KMS-11 (cell line): ENCODE data around the gene PLOD3.

ENCODE experiments used
- H2AFZ ChIP-seq: fragments of 200-600 bp; sonication (generic); 2 replicates; pipeline ENCODE4 v1.6.1; 2016; ENCODE audit warnings: antibody characterized with exemption, mixed run types, low read depth
- H3K27ac ChIP-seq: fragments of 200-600 bp; sonication (generic); 2 replicates; pipeline ENCODE4 v1.6.1; 2016; ENCODE audit warnings: mild to moderate bottlenecking, mixed run types
- H3K27me3 ChIP-seq: fragments of 200-600 bp; sonication (generic); 2 replicates; pipeline ENCODE4 v1.6.1; 2017; ENCODE audit warnings: mild to moderate bottlenecking, low read depth, mixed run types, moderate library complexity; ENCODE audit not compliant: insufficient read depth
- H3K36me3 ChIP-seq: fragments of 200-600 bp; sonication (generic); 2 replicates; pipeline ENCODE4 v1.6.1; 2017; ENCODE audit warnings: mild to moderate bottlenecking, mixed run types; ENCODE audit not compliant: insufficient read depth
- H3K4me1 ChIP-seq: fragments of 200-600 bp; sonication (generic); 2 replicates; pipeline ENCODE4 v1.6.1; 2016; ENCODE audit warnings: mild to moderate bottlenecking, low read depth, mixed run types; ENCODE audit not compliant: poor library complexity, severe bottlenecking
- H3K4me2 ChIP-seq: fragments of 200-600 bp; sonication (generic); 2 replicates; pipeline ENCODE4 v1.7.0; 2016; ENCODE audit warnings: mild to moderate bottlenecking, mixed run types
- H3K4me3 ChIP-seq: fragments of 200-600 bp; sonication (generic); IDR thresholded peaks from 2 replicates; pipeline ENCODE4 v1.6.1; 2017; ENCODE audit warnings: low read depth, low read length, mixed read lengths; ENCODE audit not compliant: insufficient read depth
- H3K79me2 ChIP-seq: fragments of 200-600 bp; sonication (generic); 2 replicates; pipeline ENCODE4 v1.6.1; 2016; ENCODE audit warnings: low read depth, mixed run types; ENCODE audit not compliant: insufficient read depth
- H3K9ac ChIP-seq: fragments of 200-600 bp; sonication (generic); 2 replicates; pipeline ENCODE4 v1.6.1; 2016; ENCODE audit warnings: mild to moderate bottlenecking, mixed run types
- H4K20me1 ChIP-seq: fragments of 200-600 bp; sonication (generic); 2 replicates; pipeline ENCODE4 v1.6.1; 2016; ENCODE audit warnings: mild to moderate bottlenecking, mixed run types; ENCODE audit not compliant: insufficient read depth
- TF ChIP-seq, protein P1 (sequence below): fragments of 200-600 bp; sonication (generic); conservative IDR thresholded peaks from 2 replicates; pipeline ENCODE4 v1.6.1; 2017; ENCODE audit warnings: low read depth, mild to moderate bottlenecking, antibody characterized with exemption, low read length, moderate library complexity, mixed read lengths

The PLOD3 gene

GRCh38 chr7:101167645-101168411 is 49.6 kb downstream of the PLOD3 start:
- Histone ChIP-seq H3K79me2 (no peaks in the 10 kb centered on the region), H3K27ac (no peak overlapping the region), H3K36me3 (no peaks in the 10 kb centered on the region), H3K4me1 (peaks cover 18% of the 10 kb centered on the region), H2AFZ (no peak overlapping the region), H3K9ac (no peak overlapping the region), H3K4me3 (no peak overlapping the region), H4K20me1 (no peaks in the 10 kb centered on the region), H3K27me3 (peaks cover 73% of the 10 kb centered on the region), H3K4me2 (no peak overlapping the region)
- TF ChIP-seq, protein P1, sequence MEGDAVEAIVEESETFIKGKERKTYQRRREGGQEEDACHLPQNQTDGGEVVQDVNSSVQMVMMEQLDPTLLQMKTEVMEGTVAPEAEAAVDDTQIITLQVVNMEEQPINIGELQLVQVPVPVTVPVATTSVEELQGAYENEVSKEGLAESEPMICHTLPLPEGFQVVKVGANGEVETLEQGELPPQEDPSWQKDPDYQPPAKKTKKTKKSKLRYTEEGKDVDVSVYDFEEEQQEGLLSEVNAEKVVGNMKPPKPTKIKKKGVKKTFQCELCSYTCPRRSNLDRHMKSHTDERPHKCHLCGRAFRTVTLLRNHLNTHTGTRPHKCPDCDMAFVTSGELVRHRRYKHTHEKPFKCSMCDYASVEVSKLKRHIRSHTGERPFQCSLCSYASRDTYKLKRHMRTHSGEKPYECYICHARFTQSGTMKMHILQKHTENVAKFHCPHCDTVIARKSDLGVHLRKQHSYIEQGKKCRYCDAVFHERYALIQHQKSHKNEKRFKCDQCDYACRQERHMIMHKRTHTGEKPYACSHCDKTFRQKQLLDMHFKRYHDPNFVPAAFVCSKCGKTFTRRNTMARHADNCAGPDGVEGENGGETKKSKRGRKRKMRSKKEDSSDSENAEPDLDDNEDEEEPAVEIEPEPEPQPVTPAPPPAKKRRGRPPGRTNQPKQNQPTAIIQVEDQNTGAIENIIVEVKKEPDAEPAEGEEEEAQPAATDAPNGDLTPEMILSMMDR = no peak

GRCh38 chr7:101166909-101167644 is 50.3 kb downstream of the PLOD3 start:
- Histone ChIP-seq H3K4me1 (peaks cover 18% of the 10 kb centered on the region), H3K79me2 (no peaks in the 10 kb centered on the region), H3K36me3 (no peaks in the 10 kb centered on the region), H2AFZ (no peak overlapping the region), H3K27ac (no peak overlapping the region), H3K9ac (no peak overlapping the region), H3K4me3 (no peak overlapping the region), H3K27me3 (peaks cover 69% of the 10 kb centered on the region), H3K4me2 (no peak overlapping the region), H4K20me1 (no peaks in the 10 kb centered on the region)
- TF ChIP-seq, protein P1 = no peak

DNA sequence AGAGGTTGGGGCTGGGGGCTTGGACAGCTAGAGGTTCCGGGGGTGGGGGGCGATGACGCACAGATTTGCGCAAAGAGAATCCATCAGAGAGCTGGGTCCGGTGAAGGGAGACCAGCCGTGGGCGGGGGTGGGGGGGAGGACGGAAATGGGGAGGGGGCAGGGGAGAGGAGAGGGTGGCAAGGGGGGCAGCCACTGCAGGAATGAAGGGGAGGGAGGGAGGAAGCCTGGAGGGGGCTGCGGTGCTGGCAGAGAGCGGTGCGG is 50.8 kb downstream of the PLOD3 start:
- no peaks in the 10 kb centered on the region for H3K79me2 ChIP-seq
- H3K4me1 ChIP-seq = peaks cover 18% of the 10 kb centered on the region
- H3K4me3 ChIP-seq = no peak overlapping the region
- no peaks in the 10 kb centered on the region for H3K36me3 ChIP-seq
- TF ChIP-seq, protein P1 = no peak
- no peak overlapping the region for H3K9ac ChIP-seq
- no peaks in the 10 kb centered on the region for H4K20me1 ChIP-seq
- H3K27ac ChIP-seq = no peak overlapping the region
- no peak overlapping the region for H2AFZ ChIP-seq
- no peak overlapping the region for H3K4me2 ChIP-seq
- H3K27me3 ChIP-seq = peaks cover 64% of the 10 kb centered on the region

GRCh38 chr7:101165958-101166647 is 51.3 kb downstream of the PLOD3 start:
- H3K4me1 ChIP-seq = peaks cover 18% of the 10 kb centered on the region
- no peaks in the 10 kb centered on the region for H3K36me3 ChIP-seq
- no peak overlapping the region for H3K4me3 ChIP-seq
- no peak overlapping the region for H3K27ac ChIP-seq
- peak overlapping the region; percentile 71 for H2AFZ ChIP-seq
- H3K27me3 ChIP-seq = peaks cover 59% of the 10 kb centered on the region
- no peak overlapping the region for H3K9ac ChIP-seq
- no peaks in the 10 kb centered on the region for H3K79me2 ChIP-seq
- no peaks in the 10 kb centered on the region for H4K20me1 ChIP-seq
- H3K4me2 ChIP-seq = peak overlapping the region; percentile 74
- TF ChIP-seq, protein P1 = no peak
